DOHH2 (cell line): ENCODE data around the gene HIVEP3.

ENCODE experiments used
- CTCF ChIP-seq: fragments of 200-600 bp; sonication (generic); IDR thresholded peaks from one replicate; pipeline ENCODE4 v1.5.1; 2014; ENCODE audit warnings: antibody characterized with exemption, mild to moderate bottlenecking, low read depth, low read length; ENCODE audit not compliant: poor library complexity, severe bottlenecking
- EZH2phosphoT487 ChIP-seq: fragments of 200-600 bp; sonication (generic); IDR thresholded peaks from 2 replicates; pipeline ENCODE4 v1.6.1; 2017; ENCODE audit warnings: borderline replicate concordance, mild to moderate bottlenecking, antibody characterized with exemption, low read length, moderate library complexity, mixed read lengths

- TF ChIP-seq CTCF (no peak), EZH2phosphoT487 (no peak)
Measured at GRCh38 chr1:41620365-41621169, 298.2 kb downstream of the HIVEP3 start.
